ENCODE data around the gene SMARCB1.
A peak's percentile ranks its signal among the peaks of the same experiment; 100 is the strongest.

The SMARCB1 gene

DNA sequence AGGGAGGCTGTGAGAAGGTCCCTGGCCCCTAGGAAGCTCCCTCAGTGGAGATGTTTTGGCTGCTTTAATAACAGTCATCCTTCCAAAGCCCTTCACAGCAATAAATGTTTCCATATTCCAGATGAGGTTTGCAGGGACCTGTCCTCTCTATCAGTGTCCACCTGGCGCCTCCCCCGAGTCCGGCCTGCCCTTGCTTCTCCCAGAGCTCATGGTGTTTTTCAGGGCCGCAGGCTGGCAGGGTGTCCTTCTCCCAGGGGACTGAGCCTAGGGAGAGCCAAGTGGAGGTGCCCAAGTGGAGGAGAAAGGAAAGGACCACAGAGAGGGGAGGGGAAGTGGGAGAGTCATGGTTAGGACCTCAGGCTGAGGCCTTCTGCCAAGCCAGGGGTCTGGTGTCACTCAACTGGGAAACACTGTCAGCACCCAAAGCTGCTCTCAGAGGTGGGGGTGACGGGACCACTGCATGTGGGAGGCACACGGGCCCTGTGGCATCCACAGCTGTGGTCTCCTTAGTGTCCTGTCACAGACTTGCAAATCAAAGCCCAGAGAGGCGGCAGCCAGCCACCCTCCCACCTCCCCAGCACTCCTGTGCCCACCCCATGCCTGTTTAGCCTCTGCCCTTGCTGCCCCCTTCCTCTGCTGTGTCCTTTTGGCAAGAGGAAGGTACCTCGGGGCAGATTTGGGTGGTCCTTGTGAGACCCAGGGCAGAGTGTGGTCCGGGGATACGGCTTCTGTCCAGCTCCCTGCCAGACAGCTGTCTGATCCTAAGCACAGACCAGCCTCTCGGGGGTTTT is 45.7 kb downstream of the SMARCB1 start:
- no peak for DNase-seq

DNA sequence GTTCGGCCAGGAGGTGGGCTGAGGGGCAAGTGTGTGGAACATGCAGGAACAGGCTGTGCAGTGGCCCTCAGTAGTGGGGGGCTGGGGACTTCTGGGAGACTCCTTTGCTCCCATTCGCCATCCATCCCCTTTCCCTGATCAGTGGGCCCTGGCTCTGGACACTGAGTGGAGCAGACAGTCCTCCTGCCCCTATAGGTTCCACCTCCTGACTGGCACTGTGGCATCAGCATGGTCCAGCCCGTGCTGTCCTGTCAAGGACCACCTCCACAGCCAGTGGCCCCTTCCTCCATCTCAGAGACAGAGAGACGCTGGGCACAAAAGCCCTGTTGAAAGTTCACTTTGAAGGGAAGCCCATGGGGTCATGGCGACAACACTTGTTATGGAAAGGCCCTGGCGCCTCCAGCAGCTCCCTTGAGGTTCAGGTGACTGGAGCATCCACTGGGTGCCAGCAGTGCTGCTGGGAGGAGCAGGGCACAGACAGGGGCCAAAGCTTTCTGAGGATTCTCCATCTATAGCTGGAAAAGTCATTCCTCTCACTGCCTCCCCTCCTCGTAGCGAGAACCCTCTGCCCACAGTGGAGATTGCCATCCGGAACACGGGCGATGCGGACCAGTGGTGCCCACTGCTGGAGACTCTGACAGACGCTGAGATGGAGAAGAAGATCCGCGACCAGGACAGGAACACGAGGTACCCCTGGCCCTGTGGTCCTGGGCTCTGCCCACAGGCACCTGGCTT is 46.4 kb downstream of the SMARCB1 start:
- no peak for DNase-seq

GRCh38 chr22:23833911-23834317 is 47.1 kb downstream of the SMARCB1 start:
- DNase-seq, result no peak

GRCh38 chr22:23834406-23834792 is 47.6 kb downstream of the SMARCB1 start:
- no peak for DNase-seq

DNA sequence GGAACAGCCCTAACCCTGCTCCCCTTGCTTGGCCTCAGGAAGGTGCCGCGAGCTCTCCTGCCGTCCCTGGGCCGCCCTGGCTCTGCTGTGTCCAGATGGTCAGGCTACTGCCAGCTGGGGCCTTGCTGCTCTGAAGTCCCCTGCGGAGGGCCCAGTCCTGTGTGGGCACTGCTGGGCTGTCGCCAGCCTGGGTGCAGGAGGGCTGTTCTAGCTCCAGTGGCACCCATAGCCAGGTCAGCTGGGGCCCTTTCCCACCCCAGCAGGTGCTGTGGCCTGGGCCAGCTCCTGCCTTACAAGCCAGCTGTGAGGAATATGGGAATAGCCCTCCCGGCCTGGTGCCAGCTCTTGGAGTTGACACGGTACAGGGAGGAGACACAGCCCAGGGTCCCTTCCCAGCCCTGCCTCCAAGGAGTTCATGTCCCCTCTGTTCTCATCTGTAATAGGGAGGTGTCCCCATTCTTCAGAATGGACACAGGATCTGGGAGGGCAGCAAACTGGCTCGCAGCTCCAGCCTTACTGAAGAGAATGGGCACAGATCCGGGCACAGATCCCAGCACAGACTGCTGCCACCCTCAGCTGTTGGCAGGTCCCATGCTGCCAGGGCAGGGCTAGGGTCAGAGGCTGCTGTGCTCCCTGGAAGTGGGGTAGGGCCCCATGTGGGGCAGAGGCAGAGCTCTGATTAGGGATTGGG is 48.2 kb downstream of the SMARCB1 start:
- no peak for DNase-seq

GRCh38 chr22:23835484-23836144 is 48.8 kb downstream of the SMARCB1 start:
- DNase-seq, result no peak

- no peak for DNase-seq
Observed at GRCh38 chr22:23836281-23836680, 49.5 kb downstream of the SMARCB1 start.

DNA sequence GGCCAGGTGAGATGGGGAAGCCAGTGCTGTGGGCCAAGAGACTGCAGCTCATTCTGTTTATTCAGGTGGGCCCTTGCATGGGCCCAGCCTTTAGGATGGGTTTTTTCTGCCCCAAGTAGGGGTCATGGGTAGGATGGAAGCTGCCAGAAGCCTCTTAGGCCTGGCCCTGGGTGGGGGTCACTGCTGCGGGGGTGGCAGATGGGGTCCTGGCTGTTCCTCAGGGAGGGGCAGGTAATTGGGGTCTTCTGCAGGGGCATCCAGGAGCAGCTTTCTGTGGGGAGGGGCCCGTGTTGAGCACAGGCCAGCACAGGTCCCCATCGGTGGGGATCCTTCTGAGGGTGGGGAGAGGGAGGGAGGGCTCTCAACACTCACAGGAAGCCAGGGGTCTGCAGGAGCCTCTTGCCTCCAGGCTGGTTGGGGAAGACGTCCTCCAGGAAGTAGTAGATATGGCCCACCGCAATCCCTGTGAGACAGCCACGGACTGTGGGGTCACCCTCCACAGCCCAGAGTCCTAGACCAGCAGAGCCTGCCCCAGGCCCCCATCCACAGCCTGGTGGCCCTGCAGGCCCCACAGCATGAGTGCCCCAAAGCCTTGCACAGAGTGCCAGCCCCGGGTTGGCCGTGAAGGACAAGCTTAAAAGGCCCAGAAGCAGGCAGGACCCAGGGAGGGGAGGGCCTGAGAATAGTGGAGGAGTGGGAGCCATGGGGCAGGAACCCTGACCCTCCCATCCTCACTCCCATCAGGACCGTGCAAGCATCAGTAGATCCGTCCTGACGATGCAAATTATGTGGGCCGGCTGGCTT is 50.1 kb downstream of the SMARCB1 start:
- DNase-seq, result no peak

- DNase-seq, result no peak
Observed at GRCh38 chr22:23837496-23837859, 50.7 kb downstream of the SMARCB1 start.

GRCh38 chr22:23837911-23838680 is 51.3 kb downstream of the SMARCB1 start:
- DNase-seq, result no peak

- DNase-seq, result peak; percentile 96 to 97
Observed at GRCh38 chr22:23838681-23839468, 52.1 kb downstream of the SMARCB1 start, which contains the start of gene DERL3. TSS of gene DERL3 (minus strand) at chr22:23839006. CDS start at chr22:23838987, 19 bp downstream.

- no peak for DNase-seq
Observed at GRCh38 chr22:23840026-23840425, 53.3 kb downstream of the SMARCB1 start.

DNA sequence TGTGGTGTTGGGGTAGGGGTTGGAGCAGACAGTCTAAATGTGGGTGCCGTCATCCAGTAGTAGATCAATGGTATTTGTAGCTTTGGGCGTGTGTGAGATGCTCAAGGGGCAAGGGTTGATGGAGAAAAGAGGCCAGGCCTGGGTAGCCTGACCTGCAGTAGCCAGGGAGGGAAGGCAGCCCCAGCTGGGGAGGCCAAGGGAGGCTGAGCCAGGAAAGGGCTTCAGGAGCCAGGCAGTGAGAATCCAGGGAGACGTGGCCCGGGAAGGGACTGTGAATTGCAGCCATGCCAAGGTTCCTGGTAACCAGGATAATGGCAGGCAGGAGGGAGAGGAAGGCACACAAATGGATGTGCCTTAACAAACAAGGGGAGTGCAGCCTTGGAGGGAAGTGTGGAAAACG is 54.5 kb downstream of the SMARCB1 start:
- DNase-seq, result no peak

DNA sequence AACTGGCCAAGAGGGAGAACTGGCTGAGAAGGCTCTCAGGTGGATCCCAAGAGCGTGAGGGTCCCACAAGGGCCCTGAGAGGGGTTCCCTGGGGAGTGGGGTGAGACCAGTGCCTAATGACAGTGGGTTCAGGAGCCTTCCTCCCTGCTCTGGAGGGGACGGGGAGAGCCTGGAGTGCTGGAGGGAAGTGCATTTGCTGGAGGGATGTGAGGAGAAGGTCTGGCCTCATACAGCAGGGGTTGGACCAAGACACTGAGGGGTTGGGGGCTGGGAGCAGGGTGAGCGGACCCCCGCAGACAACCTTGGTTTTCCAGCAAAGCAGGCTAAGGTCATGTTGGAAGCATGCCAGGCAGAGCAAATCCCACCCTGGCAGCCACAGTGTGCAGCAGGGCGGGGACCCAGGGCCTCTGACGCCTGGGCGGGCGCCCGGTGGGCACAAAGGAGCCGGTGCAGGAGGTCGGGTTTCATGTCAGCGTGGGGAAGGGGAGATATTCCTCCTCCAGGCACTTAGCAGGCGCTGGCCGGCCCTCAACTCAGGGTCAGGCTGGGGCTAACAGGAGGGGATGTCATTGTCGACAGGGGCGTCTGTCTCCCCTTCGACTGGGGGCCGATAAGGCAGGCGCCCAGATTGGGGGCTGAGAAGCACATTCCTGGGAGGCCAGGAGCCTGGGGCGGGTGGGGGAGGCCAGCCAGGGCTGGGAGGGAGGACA is 55.1 kb downstream of the SMARCB1 start:
- DNase-seq, result no peak

- DNase-seq, result no peak
Observed at GRCh38 chr22:23842599-23842998, 55.8 kb downstream of the SMARCB1 start.

- DNase-seq, result no peak
Observed at GRCh38 chr22:23844739-23845202, 58.0 kb downstream of the SMARCB1 start.

GRCh38 chr22:23845265-23846080 is 58.7 kb downstream of the SMARCB1 start:
- DNase-seq, result no peak

DNA sequence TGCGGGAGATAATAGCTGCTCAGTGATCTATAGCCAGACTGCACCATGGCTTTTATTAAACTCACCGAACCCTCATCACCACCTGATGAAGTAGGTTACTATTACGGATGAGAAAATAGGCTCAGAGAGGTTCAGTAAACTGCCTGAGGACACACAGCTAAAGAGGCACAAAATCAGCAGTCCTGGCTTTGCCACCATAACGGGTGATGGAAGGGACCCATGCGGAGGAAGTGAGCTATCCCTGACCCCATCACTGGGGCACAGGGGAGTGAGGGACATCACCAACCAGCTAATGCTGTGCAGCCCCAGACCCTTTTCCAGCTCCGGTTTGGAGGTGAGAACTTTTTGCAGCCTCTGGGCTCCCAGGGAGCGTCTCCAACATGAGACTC is 59.3 kb downstream of the SMARCB1 start:
- DNase-seq, result no peak
